ENCODE data around the gene ELL. TPM values are rescaled to one million over a fixed set of nuclear protein-coding genes. Genes with fewer than 3 reads are reported as not detected.

Gene ELL
- total RNA-seq, 1 experiment from 2014 or later: 21.0 TPM

- ChIA-PET CTCF (no interaction called here), POLR2A (ENCODE audit: unreplicated experiment) (no interaction called here)
- no peak for ATAC-seq
- Histone ChIP-seq H3K9me3 (ENCODE audit: low read length) (no peaks in the 10 kb centered on the region), H3K79me2 (ENCODE audit: low read length) (peaks cover 99% of the 10 kb centered on the region), H2AFZ (ENCODE audit: low read length) (no peak overlapping the region), H3K9me2 (replicated peaks; ENCODE audit: low read length) (no peaks in the 10 kb centered on the region), H3K9ac (ENCODE audit: low read length) (no peak overlapping the region), H3K4me1 (ENCODE audit: insufficient read depth, low read length) (peaks cover 17% of the 10 kb centered on the region), H3K27me3 (ENCODE audit: low read length) (no peaks in the 10 kb centered on the region), H3F3A (ENCODE audit: low read length, unreplicated experiment) (no peaks in the 10 kb centered on the region), H4K20me1 (ENCODE audit: low read length) (peaks cover 78% of the 10 kb centered on the region), H3K4me3 (ENCODE audit: low read length) (no peak overlapping the region), H3K4me2 (ENCODE audit: low read length) (no peak overlapping the region), H3K36me3 (ENCODE audit: low read depth, low read length) (no peaks in the 10 kb centered on the region), H3K27ac (ENCODE audit: low read length) (no peak overlapping the region)
- intact Hi-C loops (cut with micrococcal nuclease): no loop called here
- TF ChIP-seq EZH2 (IDR thresholded peaks at IDR 0.05; ENCODE audit: low read length, unreplicated experiment) (no peak), EZH2phosphoT487 (IDR thresholded peaks at IDR 0.05; ENCODE audit: borderline replicate concordance, low read length) (no peak), CTCF (conservative IDR thresholded peaks at IDR 0.05; ENCODE audit: low read depth, low read length) (no peak)
- BruUV-seq (replicated peaks): no TSS peak
- no peak for DNase-seq
Measured at GRCh38 chr19:18490728-18491127, 31.1 kb downstream of the ELL start.

GRCh38 chr19:18489627-18490184, 32.2 kb downstream of the ELL start:
- Histone ChIP-seq H3K9me3 (ENCODE audit: low read length) (no peaks in the 10 kb centered on the region), H3K4me3 (ENCODE audit: low read length) (no peak overlapping the region), H3K9me2 (replicated peaks; ENCODE audit: low read length) (no peaks in the 10 kb centered on the region), H3F3A (ENCODE audit: low read length, unreplicated experiment) (no peaks in the 10 kb centered on the region), H2AFZ (ENCODE audit: low read length) (no peak overlapping the region), H3K36me3 (ENCODE audit: low read depth, low read length) (no peaks in the 10 kb centered on the region), H3K4me2 (ENCODE audit: low read length) (no peak overlapping the region), H3K4me1 (ENCODE audit: insufficient read depth, low read length) (peaks cover 13% of the 10 kb centered on the region), H4K20me1 (ENCODE audit: low read length) (peaks cover 76% of the 10 kb centered on the region), H3K27me3 (ENCODE audit: low read length) (no peaks in the 10 kb centered on the region), H3K79me2 (ENCODE audit: low read length) (peaks cover 99% of the 10 kb centered on the region), H3K9ac (ENCODE audit: low read length) (no peak overlapping the region), H3K27ac (ENCODE audit: low read length) (no peak overlapping the region)
- TF ChIP-seq CTCF (conservative IDR thresholded peaks at IDR 0.05; ENCODE audit: low read depth, low read length) (no peak), EZH2phosphoT487 (IDR thresholded peaks at IDR 0.05; ENCODE audit: borderline replicate concordance, low read length) (no peak), EZH2 (IDR thresholded peaks at IDR 0.05; ENCODE audit: low read length, unreplicated experiment) (no peak)
- ChIA-PET CTCF (no interaction called here), POLR2A (ENCODE audit: unreplicated experiment) (no interaction called here)
- DNase-seq: no peak
- ATAC-seq: no peak
- no TSS peak for BruUV-seq (replicated peaks)
- intact Hi-C loops (cut with micrococcal nuclease): no loop called here

GRCh38 chr19:18488838-18489626, 32.8 kb downstream of the ELL start:
- H2AFZ ChIP-seq (ENCODE audit: low read length): no peak overlapping the region
- DNase-seq (peak; percentile 30), ATAC-seq (peak; percentile 55)
- no peaks in the 10 kb centered on the region for H3K9me3 ChIP-seq (ENCODE audit: low read length)
- H3F3A ChIP-seq (ENCODE audit: low read length, unreplicated experiment): no peaks in the 10 kb centered on the region
- no peaks in the 10 kb centered on the region for H3K36me3 ChIP-seq (ENCODE audit: low read depth, low read length)
- no peaks in the 10 kb centered on the region for H3K27me3 ChIP-seq (ENCODE audit: low read length)
- peaks cover 72% of the 10 kb centered on the region for H4K20me1 ChIP-seq (ENCODE audit: low read length)
- H3K9me2 ChIP-seq (replicated peaks; ENCODE audit: low read length): no peaks in the 10 kb centered on the region
- no TSS peak for BruUV-seq (replicated peaks)
- H3K4me1 ChIP-seq (ENCODE audit: insufficient read depth, low read length): peaks cover 13% of the 10 kb centered on the region
- ChIA-PET CTCF (interaction anchor here (0.5 to 0.6 kb wide), 5 partner anchors 69 to 498 kb away, joined by 3 to 8 read pairs (median 4); partner anchors contain the start of gene KXD1), POLR2A (ENCODE audit: unreplicated experiment) (no interaction called here)
- H3K27ac ChIP-seq (ENCODE audit: low read length): no peak overlapping the region
- H3K4me3 ChIP-seq (ENCODE audit: low read length): no peak overlapping the region
- H3K4me2 ChIP-seq (ENCODE audit: low read length): no peak overlapping the region
- peaks cover 99% of the 10 kb centered on the region for H3K79me2 ChIP-seq (ENCODE audit: low read length)
- no peak overlapping the region for H3K9ac ChIP-seq (ENCODE audit: low read length)
- intact Hi-C loops (cut with micrococcal nuclease): no loop called here
- TF ChIP-seq EZH2 (IDR thresholded peaks at IDR 0.05; ENCODE audit: low read length, unreplicated experiment) (no peak), CTCF (conservative IDR thresholded peaks at IDR 0.05; ENCODE audit: low read depth, low read length) (peak; percentile 52)

Measured in PC-3 (cell line).